H9 (cell line): ENCODE results near the gene LOXL1. TPM values are rescaled to one million over a fixed set of nuclear protein-coding genes. Genes with fewer than 3 reads are reported as not detected.
A peak's percentile ranks its signal among the peaks of the same experiment; 100 is the strongest.

Experiments
- DNase-seq: peaks from one replicate; pipeline ENCODE4 v3.0.0-alpha.2; 2017
- H2AFZ ChIP-seq: one replicate; pipeline ENCODE4 v1.6.1; 2013; ENCODE audit warnings: mild to moderate bottlenecking, low read length, control low read depth, moderate library complexity
- H2AK5ac ChIP-seq: 2 replicates; pipeline ENCODE4 v1.6.1; 2013; ENCODE audit warnings: low read length, control low read depth, mixed read lengths; ENCODE audit not compliant: insufficient read length
- H2BK120ac ChIP-seq: one replicate; pipeline ENCODE4 v1.6.1; 2013; ENCODE audit warnings: low read depth, mild to moderate bottlenecking, low read length, control low read depth, inconsistent platforms; ENCODE audit not compliant: poor library complexity, severe bottlenecking
- H2BK12ac ChIP-seq: 2 replicates; pipeline ENCODE4 v1.6.1; 2013; ENCODE audit warnings: low read length, control low read depth, mixed read lengths, low read depth; ENCODE audit not compliant: insufficient read length
- H2BK15ac ChIP-seq: 2 replicates; pipeline ENCODE4 v1.6.1; 2013; ENCODE audit warnings: low read depth, low read length, control low read depth
- H2BK20ac ChIP-seq: one replicate; pipeline ENCODE4 v1.6.1; 2013; ENCODE audit warnings: low read depth, mild to moderate bottlenecking, low read length, control low read depth, inconsistent platforms; ENCODE audit not compliant: poor library complexity, severe bottlenecking
- H2BK5ac ChIP-seq: 2 replicates; pipeline ENCODE4 v1.6.1; 2013; ENCODE audit warnings: low read length, control low read depth, mixed read lengths; ENCODE audit not compliant: insufficient read length
- H3K14ac ChIP-seq: 2 replicates; pipeline ENCODE4 v1.6.1; 2013; ENCODE audit warnings: low read length, control low read depth; ENCODE audit not compliant: insufficient read depth
- H3K18ac ChIP-seq: 2 replicates; pipeline ENCODE4 v1.6.1; 2013; ENCODE audit warnings: low read depth, mild to moderate bottlenecking, mixed read lengths, low read length, control low read depth; ENCODE audit not compliant: insufficient read length
- H3K23ac ChIP-seq: 2 replicates; pipeline ENCODE4 v1.6.1; 2013; ENCODE audit warnings: low read length, control low read depth, mixed read lengths, low read depth; ENCODE audit not compliant: insufficient read length
- H3K23me2 ChIP-seq: 2 replicates; pipeline ENCODE4 v1.6.1; 2013; ENCODE audit warnings: low read depth, mild to moderate bottlenecking, mixed read lengths, low read length, control low read depth; ENCODE audit not compliant: insufficient read length, poor library complexity, severe bottlenecking
- H3K27ac ChIP-seq: 2 replicates; pipeline ENCODE4 v1.5.1; 2013; ENCODE audit warnings: low read length, control low read depth, mixed read lengths, low read depth; ENCODE audit not compliant: insufficient read length
- H3K27me3 ChIP-seq: 2 replicates; pipeline ENCODE4 v1.6.1; 2013; ENCODE audit warnings: low read length, control low read depth, inconsistent platforms; ENCODE audit not compliant: insufficient read depth
- H3K4ac ChIP-seq: 2 replicates; pipeline ENCODE4 v1.6.1; 2013; ENCODE audit warnings: low read depth, mild to moderate bottlenecking, control low read depth, inconsistent platforms, low read length, moderate library complexity
- H3K4me1 ChIP-seq: 2 replicates; pipeline ENCODE4 v1.6.1; 2013; ENCODE audit warnings: low read length, control low read depth, inconsistent platforms; ENCODE audit not compliant: insufficient read depth
- H3K4me2 ChIP-seq: 2 replicates; pipeline ENCODE4 v1.6.1; 2013; ENCODE audit warnings: low read length, control low read depth, mixed read lengths; ENCODE audit not compliant: insufficient read length, insufficient read depth
- H3K56ac ChIP-seq: 2 replicates; pipeline ENCODE4 v1.6.1; 2013; ENCODE audit warnings: low read depth, mild to moderate bottlenecking, mixed read lengths, low read length, control low read depth; ENCODE audit not compliant: insufficient read length
- H3K79me1 ChIP-seq: 2 replicates; pipeline ENCODE4 v1.6.1; 2013; ENCODE audit warnings: low read depth, mild to moderate bottlenecking, moderate library complexity, low read length, control low read depth, inconsistent platforms; ENCODE audit not compliant: insufficient read depth, poor library complexity, severe bottlenecking
- H3K79me2 ChIP-seq: 2 replicates; pipeline ENCODE4 v1.6.1; 2013; ENCODE audit warnings: low read length, control low read depth, inconsistent platforms; ENCODE audit not compliant: insufficient read depth
- H3K9ac ChIP-seq: 2 replicates; pipeline ENCODE4 v1.6.1; 2013; ENCODE audit warnings: low read length, control low read depth, mixed read lengths; ENCODE audit not compliant: insufficient read length; ENCODE audit errors: extremely low read depth
- H3K9me3 ChIP-seq: one replicate; pipeline ENCODE4 v1.6.1; 2013; ENCODE audit warnings: low read depth, low read length, inconsistent platforms; ENCODE audit not compliant: control insufficient read depth
- H3T11ph ChIP-seq: one replicate; pipeline ENCODE4 v1.6.1; 2013; ENCODE audit warnings: mild to moderate bottlenecking, low read length, control low read depth, inconsistent platforms
- H4K20me1 ChIP-seq: one replicate; pipeline ENCODE4 v1.6.1; 2013; ENCODE audit not compliant: control insufficient read depth, insufficient read length, insufficient read depth
- H4K5ac ChIP-seq: 2 replicates; pipeline ENCODE4 v1.6.1; 2013; ENCODE audit warnings: low read depth, mild to moderate bottlenecking, mixed read lengths, low read length, control low read depth; ENCODE audit not compliant: insufficient read length
- H4K8ac ChIP-seq: replicated peaks from 2 replicates; pipeline ENCODE4 v1.6.1; 2013; ENCODE audit warnings: low read length, control low read depth, mixed read lengths, low read depth; ENCODE audit not compliant: insufficient read length
- H4K91ac ChIP-seq: 2 replicates; pipeline ENCODE4 v1.6.1; 2013; ENCODE audit warnings: low read depth, mild to moderate bottlenecking, moderate library complexity, mixed read lengths, low read length, control low read depth; ENCODE audit not compliant: insufficient read length
- H3K27ac Mint-ChIP-seq, 3 experiments: 2 replicates in 2 of 3; 3 replicates in 1 of 3; pipeline ENCODE4 v1.8.0; 2020 to 2021; ENCODE audit warnings: mixed read lengths in 3 of 3, mild to moderate bottlenecking in 1 of 3, moderate library complexity in 1 of 3
- H3K27me3 Mint-ChIP-seq: 2 replicates; pipeline ENCODE4 v1.8.0; 2021; ENCODE audit warnings: low read depth, mild to moderate bottlenecking, moderate library complexity, mixed read lengths
- H3K36me3 Mint-ChIP-seq, 3 experiments: 2 replicates in 2 of 3; 3 replicates in 1 of 3; pipeline ENCODE4 v1.8.0; 2020 to 2021; ENCODE audit warnings: low read depth in 3 of 3, mixed read lengths in 3 of 3; ENCODE audit not compliant: insufficient read depth in 1 of 3
- H3K4me1 Mint-ChIP-seq, 2 experiments: 2 replicates each; pipeline ENCODE4 v1.8.0; 2020; ENCODE audit warnings: mixed read lengths in 2 of 2
- H3K4me3 Mint-ChIP-seq, 2 experiments: 2 replicates in 1 of 2; 3 replicates in 1 of 2; pipeline ENCODE4 v1.8.0; 2020 to 2021; ENCODE audit warnings: mild to moderate bottlenecking in 2 of 2, mixed read lengths in 2 of 2, moderate library complexity in 1 of 2
- H3K9me3 Mint-ChIP-seq, 2 experiments: 2 replicates in 1 of 2; 3 replicates in 1 of 2; pipeline ENCODE4 v1.8.0; 2020; ENCODE audit warnings: mild to moderate bottlenecking in 2 of 2, mixed read lengths in 2 of 2, moderate library complexity in 1 of 2
- CTCF ChIP-seq: fragments of 200-600 bp; sonication (generic); conservative IDR thresholded peaks from 3 replicates; pipeline ENCODE4 v1.8.0; 2021; ENCODE audit warnings: antibody characterized with exemption, mild to moderate bottlenecking
- WGBS: extraction: QIAGEN DNeasy Blood & Tissue Kit; methylation state at CpG from one replicate; pipeline ENCODE4 v1.1.7; 2013; ENCODE audit warnings: missing lambda C conversion rate, low lambda C conversion rate, mixed read lengths; ENCODE audit not compliant: insufficient read length; ENCODE audit errors: extremely low coverage; 5-methylcytosine and 5-hydroxymethylcytosine counted together
- total RNA-seq: library from RNA; stranded (reverse); gene quantifications from 2 replicates; pipeline ENCODE4 v1.2.1, GENCODE V29; 2021

Gene LOXL1
- total RNA-seq, 1 experiment from 2014 or later, result 9.1 TPM

GRCh38 chr15:73990250-73991005, 64.2 kb downstream of the LOXL1 start:
- DNase-seq, result no peak
- H3K36me3 Mint-ChIP-seq, result no peaks in the 10 kb centered on the region
- Histone ChIP-seq H2BK15ac (no peak overlapping the region), H2BK20ac (no peak overlapping the region), H3K27ac (no peak overlapping the region), H4K8ac (no peak overlapping the region), H3K23ac (no peak overlapping the region), H3K79me2 (no peaks in the 10 kb centered on the region; the same call in 1 of the 2 replicates), H3K4me1 (no peaks in the 10 kb centered on the region), H4K5ac (no peak overlapping the region), H3K4ac (no peak overlapping the region), H2AK5ac (no peak overlapping the region), H3K56ac (no peak overlapping the region), H3K23me2 (peaks cover 11% of the 10 kb centered on the region), H2BK12ac (no peak overlapping the region), H2BK5ac (no peak overlapping the region), H2BK120ac (no peak overlapping the region), H3K18ac (no peak overlapping the region), H4K91ac (no peak overlapping the region), H3T11ph (no peak overlapping the region), H3K9ac (no peak overlapping the region), H3K14ac (no peak overlapping the region), H3K4me2 (no peak overlapping the region), H3K79me1 (no peaks in the 10 kb centered on the region), H4K20me1 (no peaks in the 10 kb centered on the region), H3K9me3 (no peaks in the 10 kb centered on the region), H2AFZ (no peak overlapping the region), H3K27me3 (no peaks in the 10 kb centered on the region)
- no CpG with 5 or more reads among the region's 9 CpGs for WGBS
- no peaks in the 10 kb centered on the region; a peak in 1 of 5 replicates for H3K9me3 Mint-ChIP-seq
- no peak overlapping the region for H3K27ac Mint-ChIP-seq
- H3K27me3 Mint-ChIP-seq, result peaks cover 16% of the 10 kb centered on the region
- H3K4me3 Mint-ChIP-seq, result peak overlapping the region in 1 of 2 experiments; percentile 83; a peak in 1 of 5 replicates
- peaks cover 15 to 20% of the 10 kb centered on the region in 2 experiments for H3K4me1 Mint-ChIP-seq
- TF ChIP-seq CTCF, result no peak
